HL-60 (cell line): Measurements from ENCODE around the gene ADCY3.

Source experiments
- DNase-seq, 2 experiments: peaks; one replicate each; pipeline ENCODE4 v3.0.0-alpha.2; 2010 to 2020; ENCODE audit warnings: low read depth in 1 of 2, low spot score in 1 of 2
- H3K27ac ChIP-seq: fragments of 250-450 bp; sonication (Bioruptor Pico); replicated peaks from 2 replicates; pipeline ENCODE4 v1.5.1; 2020; ENCODE audit warnings: mild to moderate bottlenecking, moderate library complexity
- H3K27me3 ChIP-seq: fragments of 250-450 bp; sonication (Bioruptor Pico); 2 replicates; pipeline ENCODE4 v1.5.1; 2021; ENCODE audit warnings: mild to moderate bottlenecking, moderate library complexity; ENCODE audit not compliant: insufficient read depth, poor library complexity, severe bottlenecking
- H3K4me3 ChIP-seq: replicated peaks from 2 replicates; pipeline ENCODE4 v1.5.1; 2011; ENCODE audit warnings: mild to moderate bottlenecking, control low read depth, low read length; ENCODE audit not compliant: insufficient read depth
- GABPA ChIP-seq: IDR thresholded peaks from 2 replicates; pipeline ENCODE4 v1.6.1; 2012; ENCODE audit warnings: low read depth
- POLR2AphosphoS5 ChIP-seq: IDR thresholded peaks from 2 replicates; pipeline ENCODE4 v1.6.1; 2012; ENCODE audit warnings: low read depth
- SPI1 ChIP-seq: IDR thresholded peaks from 2 replicates; pipeline ENCODE4 v1.6.1; 2012; ENCODE audit warnings: low read depth, mild to moderate bottlenecking, borderline replicate concordance
- TF ChIP-seq, protein P1 (sequence below): IDR thresholded peaks from one replicate; pipeline ENCODE4 v1.5.1; 2011; ENCODE audit warnings: low read length, control low read depth, inconsistent platforms; ENCODE audit not compliant: insufficient read depth
- TF ChIP-seq, protein P2 (sequence below): IDR thresholded peaks from 2 replicates; pipeline ENCODE4 v1.6.1; 2012; ENCODE audit warnings: low read depth; ENCODE audit not compliant: insufficient replicate concordance

ADCY3 gene

DNA sequence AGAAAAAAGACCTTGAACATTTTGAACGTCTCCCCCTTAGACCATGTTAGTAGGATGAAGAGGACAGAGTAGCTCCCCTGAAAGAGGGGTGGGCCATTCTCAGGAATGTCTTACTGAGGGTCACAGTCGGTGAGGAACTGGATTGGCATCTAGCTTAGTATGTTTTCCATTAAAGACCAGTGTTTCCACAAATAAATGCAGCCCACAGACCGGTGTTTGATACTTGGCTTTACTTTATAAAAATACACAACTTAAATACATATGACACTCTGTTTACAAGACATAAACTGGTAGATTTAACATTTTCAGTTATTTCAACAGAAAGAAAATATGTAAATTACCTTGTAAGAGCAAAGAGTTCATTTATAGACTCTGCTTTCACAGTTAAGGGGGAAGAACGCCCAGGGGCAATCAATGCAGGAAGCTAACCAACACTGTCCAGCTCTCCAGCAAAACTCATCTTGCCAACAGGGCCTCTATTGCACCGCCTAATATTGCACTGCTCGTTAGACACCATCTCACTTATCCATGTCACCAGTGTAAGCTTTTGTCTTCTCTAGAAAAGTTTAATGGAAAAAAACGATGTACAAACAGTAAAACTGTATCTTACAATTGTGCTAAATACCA is 23.5 kb upstream of the ADCY3 start:
- Histone ChIP-seq H3K27ac (no peak overlapping the region), H3K4me3 (no peak overlapping the region), H3K27me3 (no peaks in the 10 kb centered on the region)
- DNase-seq: no peak
- TF ChIP-seq SPI1: no peak
- TF ChIP-seq, protein P1, sequence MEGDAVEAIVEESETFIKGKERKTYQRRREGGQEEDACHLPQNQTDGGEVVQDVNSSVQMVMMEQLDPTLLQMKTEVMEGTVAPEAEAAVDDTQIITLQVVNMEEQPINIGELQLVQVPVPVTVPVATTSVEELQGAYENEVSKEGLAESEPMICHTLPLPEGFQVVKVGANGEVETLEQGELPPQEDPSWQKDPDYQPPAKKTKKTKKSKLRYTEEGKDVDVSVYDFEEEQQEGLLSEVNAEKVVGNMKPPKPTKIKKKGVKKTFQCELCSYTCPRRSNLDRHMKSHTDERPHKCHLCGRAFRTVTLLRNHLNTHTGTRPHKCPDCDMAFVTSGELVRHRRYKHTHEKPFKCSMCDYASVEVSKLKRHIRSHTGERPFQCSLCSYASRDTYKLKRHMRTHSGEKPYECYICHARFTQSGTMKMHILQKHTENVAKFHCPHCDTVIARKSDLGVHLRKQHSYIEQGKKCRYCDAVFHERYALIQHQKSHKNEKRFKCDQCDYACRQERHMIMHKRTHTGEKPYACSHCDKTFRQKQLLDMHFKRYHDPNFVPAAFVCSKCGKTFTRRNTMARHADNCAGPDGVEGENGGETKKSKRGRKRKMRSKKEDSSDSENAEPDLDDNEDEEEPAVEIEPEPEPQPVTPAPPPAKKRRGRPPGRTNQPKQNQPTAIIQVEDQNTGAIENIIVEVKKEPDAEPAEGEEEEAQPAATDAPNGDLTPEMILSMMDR: no peak
- no peak for TF ChIP-seq POLR2AphosphoS5
- TF ChIP-seq, protein P2, sequence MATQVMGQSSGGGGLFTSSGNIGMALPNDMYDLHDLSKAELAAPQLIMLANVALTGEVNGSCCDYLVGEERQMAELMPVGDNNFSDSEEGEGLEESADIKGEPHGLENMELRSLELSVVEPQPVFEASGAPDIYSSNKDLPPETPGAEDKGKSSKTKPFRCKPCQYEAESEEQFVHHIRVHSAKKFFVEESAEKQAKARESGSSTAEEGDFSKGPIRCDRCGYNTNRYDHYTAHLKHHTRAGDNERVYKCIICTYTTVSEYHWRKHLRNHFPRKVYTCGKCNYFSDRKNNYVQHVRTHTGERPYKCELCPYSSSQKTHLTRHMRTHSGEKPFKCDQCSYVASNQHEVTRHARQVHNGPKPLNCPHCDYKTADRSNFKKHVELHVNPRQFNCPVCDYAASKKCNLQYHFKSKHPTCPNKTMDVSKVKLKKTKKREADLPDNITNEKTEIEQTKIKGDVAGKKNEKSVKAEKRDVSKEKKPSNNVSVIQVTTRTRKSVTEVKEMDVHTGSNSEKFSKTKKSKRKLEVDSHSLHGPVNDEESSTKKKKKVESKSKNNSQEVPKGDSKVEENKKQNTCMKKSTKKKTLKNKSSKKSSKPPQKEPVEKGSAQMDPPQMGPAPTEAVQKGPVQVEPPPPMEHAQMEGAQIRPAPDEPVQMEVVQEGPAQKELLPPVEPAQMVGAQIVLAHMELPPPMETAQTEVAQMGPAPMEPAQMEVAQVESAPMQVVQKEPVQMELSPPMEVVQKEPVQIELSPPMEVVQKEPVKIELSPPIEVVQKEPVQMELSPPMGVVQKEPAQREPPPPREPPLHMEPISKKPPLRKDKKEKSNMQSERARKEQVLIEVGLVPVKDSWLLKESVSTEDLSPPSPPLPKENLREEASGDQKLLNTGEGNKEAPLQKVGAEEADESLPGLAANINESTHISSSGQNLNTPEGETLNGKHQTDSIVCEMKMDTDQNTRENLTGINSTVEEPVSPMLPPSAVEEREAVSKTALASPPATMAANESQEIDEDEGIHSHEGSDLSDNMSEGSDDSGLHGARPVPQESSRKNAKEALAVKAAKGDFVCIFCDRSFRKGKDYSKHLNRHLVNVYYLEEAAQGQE: no peak
- TF ChIP-seq GABPA: no peak

GRCh38 chr2:24939353-24939752 is 19.3 kb upstream of the ADCY3 start:
- H3K27ac ChIP-seq: no peak overlapping the region
- TF ChIP-seq, protein P1: no peak
- TF ChIP-seq, protein P2: no peak
- no peak for TF ChIP-seq POLR2AphosphoS5
- TF ChIP-seq GABPA: no peak
- no peak for TF ChIP-seq SPI1
- no peaks in the 10 kb centered on the region for H3K27me3 ChIP-seq
- DNase-seq: no peak
- no peak overlapping the region for H3K4me3 ChIP-seq

GRCh38 chr2:24937236-24937635 is 17.2 kb upstream of the ADCY3 start:
- Histone ChIP-seq H3K4me3 (no peak overlapping the region), H3K27me3 (no peaks in the 10 kb centered on the region), H3K27ac (no peak overlapping the region)
- no peak for DNase-seq
- TF ChIP-seq GABPA (no peak), POLR2AphosphoS5 (no peak), SPI1 (no peak)
- TF ChIP-seq, protein P1: no peak
- TF ChIP-seq, protein P2: no peak
